ENCODE results near the gene CERK.
"Not testable (repeated sequence)": the region's sequence is repeated elsewhere in the genome, so short reads cannot be mapped to it uniquely, and the experiment has no call there.

Gene CERK, protein sequence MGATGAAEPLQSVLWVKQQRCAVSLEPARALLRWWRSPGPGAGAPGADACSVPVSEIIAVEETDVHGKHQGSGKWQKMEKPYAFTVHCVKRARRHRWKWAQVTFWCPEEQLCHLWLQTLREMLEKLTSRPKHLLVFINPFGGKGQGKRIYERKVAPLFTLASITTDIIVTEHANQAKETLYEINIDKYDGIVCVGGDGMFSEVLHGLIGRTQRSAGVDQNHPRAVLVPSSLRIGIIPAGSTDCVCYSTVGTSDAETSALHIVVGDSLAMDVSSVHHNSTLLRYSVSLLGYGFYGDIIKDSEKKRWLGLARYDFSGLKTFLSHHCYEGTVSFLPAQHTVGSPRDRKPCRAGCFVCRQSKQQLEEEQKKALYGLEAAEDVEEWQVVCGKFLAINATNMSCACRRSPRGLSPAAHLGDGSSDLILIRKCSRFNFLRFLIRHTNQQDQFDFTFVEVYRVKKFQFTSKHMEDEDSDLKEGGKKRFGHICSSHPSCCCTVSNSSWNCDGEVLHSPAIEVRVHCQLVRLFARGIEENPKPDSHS

DNA sequence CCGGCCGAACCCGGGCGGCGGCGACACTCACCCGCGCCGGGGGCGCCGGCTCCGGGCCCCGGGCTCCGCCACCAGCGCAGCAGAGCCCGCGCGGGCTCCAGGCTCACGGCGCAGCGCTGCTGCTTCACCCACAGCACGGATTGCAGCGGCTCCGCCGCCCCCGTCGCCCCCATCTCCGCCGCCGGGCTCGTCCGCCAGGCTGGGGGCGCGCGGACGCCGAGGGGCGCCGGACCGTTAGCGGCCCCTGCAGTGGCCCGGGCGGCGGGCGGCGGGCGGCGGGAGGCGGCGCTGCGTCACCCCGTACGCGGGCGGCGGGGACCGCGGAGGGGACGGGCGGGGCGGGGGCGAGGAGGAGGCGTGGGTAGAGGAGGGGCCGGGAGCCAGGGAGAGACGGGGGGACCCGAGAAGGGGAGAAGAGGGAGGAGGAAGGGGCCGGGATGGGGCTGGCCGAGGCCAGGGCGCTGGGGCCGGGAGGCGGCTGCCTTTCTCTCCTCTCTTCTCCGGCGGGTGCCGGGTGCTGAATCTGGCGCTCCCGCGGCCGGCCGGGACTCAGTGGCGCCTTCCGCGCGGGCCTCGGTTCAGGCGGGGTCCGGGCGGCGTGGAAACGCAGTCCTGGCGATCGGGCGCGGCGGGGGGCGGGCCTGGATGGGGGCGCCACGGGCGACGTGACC is at the start of gene CERK:
CERK (minus strand) TSS at position 277 of the 671 bp plus-strand sequence; CDS start at position 173, 104 bp downstream.
- peak; percentile 35 to 71 (median 64) for DNase-seq

DNA sequence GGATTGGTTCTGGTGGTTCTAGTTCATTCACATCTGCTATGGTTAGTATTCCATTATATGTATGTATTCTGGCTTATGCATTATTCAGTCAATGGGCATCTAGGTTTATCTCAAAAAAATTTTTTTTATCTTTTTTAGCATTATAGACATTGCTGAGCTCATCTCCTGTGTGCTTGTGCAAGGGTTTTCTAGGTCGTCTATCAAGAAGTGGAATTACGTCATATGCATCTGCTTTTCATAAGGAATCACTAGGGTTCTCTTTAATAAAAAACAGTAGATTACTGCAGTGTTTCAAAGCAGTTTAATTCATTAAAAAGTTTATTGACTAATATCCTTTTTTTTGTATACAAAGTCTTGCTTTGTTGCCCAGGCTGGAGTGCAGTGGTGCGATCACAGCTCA is 45.7 kb upstream of the CERK start:
- DNase-seq, result no peak

DNA sequence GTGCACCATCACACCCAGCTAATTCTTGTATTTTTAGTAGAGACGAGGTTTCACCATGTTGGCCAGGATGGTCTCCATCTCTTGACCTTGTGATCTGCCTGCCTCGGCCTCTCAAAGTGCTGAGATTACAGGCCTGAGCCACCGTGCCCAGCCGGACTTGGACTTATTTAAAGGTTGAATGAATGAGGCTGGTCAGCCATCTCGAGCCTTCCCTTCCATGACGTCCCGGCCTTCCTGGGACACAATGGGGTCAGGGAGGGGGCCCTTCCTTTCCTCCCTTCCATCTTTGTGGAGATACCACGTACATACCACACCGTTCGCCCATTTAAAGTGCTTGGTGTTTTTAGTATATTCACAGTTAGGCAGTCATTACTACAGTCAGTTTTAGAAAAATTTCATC is 44.1 kb upstream of the CERK start:
- DNase-seq, result not testable (repeated sequence)

DNA sequence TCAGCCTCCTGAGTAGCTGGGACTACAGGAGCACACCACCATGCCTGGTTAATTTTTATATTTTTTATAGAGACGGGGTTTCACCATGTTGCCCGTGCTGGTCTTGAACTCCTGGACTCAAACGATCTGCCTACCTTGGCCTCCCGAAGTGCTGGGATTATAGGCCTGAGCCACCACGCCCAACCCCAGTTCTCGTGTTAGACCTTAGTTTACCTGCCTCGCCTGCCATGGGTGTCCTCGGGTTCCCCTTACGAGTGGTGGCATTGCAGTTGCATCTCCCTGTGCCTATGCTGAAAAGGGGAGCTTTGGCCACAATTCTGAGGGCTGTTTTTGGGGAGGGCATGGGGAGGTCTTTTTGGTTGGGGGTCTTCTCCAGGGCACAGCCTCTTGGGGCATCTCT is 43.2 kb upstream of the CERK start:
- DNase-seq, result no peak

DNA sequence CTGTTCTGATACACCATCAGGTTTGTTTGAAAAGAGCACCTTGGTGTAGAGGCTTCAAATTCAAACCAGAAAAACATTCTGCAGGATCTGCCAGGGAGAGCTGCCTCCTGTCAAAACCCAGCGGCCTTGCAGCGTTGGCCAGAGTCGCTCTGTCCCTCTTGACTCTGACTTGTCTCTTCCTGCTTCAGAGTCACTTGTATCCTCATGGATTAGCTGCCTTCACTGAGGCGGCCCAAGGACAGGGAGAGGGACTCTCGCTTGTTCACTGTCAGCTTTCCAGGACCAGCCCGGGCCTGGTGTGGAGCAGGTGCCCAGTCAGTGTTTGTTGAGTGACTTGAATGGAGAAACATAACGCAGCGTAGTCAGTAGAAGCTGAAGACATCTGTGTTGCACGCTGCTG is 42.4 kb upstream of the CERK start:
- DNase-seq, result no peak

DNA sequence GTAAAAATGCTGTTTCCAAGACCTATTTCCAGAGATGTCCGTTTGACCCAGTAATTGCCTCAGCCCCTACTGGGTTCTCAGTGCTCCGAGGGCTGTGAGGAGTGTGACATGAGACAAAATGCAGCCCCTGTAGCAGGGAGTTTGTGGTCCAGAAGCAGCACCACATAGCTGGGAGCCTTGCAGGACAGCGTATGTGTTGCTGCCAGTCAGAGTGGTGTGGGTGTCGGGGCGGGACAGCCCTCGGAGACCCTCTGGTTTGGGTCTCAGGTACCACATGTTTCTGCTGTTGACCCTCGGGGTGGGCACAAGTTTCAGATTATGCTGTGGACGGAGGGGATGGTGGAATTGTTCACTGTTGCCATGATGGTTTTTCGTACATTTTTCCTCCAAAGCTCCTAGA is 41.6 kb upstream of the CERK start:
- DNase-seq, result no peak

DNA sequence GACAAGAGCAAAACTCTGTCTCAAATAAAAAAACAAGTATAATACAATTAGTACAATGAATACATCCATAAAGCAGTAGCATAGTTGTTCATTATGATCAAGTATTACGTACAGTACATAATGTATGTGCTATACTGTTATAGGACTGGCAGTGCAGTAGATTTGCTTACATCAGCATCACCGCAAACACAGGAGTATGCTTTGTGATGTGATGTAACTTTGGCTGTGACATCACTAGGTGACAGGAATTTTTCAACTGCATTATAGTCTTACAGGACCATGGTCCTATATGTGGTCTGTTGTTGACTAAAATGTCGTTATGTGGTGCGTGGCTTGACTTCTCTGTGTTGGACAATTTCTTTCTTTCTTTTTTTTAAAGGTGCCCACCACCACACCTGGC is 41.0 kb upstream of the CERK start:
- no peak for DNase-seq

DNA sequence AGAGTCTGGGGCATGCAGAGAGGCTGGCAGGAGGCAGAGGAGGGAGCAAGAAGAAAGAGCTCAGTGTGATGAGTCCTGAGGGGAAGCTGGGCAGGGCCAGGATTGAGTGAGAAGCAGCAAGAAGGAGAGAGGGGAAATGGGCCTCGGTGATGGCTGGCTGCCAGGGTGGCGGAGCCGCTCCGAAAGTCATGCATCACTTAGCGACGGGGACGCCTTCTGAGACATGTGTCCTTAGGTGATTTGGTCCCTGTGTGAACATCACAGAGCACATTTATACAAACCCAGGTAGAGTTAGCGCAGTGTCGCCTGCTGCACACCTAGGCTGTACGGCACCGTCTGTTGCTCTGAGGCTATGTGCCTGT is 39.5 kb upstream of the CERK start:
- peak; percentile 18 to 45 (median 27) for DNase-seq

DNA sequence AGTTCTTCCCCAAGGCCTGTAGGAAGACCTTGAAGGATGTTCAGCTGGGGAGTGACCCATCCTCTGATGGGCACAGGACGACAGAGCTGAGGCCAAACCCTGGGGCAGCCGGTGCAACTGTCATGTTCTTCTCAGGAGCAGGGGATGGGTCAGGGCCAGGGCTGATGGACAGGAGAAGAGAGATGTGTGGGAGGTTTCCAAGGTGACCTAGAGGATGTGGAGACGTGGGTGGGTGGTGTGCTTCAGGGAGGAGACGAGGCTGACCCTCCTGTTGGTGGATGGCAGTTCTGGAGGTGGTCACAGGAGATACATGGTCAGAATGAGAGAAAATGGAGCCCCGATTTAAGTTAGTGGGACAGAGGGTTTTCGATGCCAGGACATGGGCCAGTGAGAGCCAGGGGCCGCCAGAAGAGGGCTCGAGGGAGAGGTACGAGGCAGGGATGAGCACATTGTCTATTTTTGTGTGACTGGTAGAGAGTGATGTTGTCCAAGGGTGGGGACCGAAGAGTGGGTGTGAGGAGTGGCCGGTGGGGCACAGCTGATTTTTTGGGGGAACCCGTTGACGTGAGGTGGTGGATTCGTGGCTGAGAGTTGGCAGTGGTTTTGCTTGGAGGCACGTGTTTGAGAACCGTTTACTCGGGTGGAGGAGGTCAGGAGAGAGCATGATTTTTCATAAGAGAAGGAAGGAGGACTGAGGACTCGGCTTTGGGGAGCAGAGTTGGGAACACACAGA is 39.0 kb upstream of the CERK start:
- DNase-seq, result no peak

DNA sequence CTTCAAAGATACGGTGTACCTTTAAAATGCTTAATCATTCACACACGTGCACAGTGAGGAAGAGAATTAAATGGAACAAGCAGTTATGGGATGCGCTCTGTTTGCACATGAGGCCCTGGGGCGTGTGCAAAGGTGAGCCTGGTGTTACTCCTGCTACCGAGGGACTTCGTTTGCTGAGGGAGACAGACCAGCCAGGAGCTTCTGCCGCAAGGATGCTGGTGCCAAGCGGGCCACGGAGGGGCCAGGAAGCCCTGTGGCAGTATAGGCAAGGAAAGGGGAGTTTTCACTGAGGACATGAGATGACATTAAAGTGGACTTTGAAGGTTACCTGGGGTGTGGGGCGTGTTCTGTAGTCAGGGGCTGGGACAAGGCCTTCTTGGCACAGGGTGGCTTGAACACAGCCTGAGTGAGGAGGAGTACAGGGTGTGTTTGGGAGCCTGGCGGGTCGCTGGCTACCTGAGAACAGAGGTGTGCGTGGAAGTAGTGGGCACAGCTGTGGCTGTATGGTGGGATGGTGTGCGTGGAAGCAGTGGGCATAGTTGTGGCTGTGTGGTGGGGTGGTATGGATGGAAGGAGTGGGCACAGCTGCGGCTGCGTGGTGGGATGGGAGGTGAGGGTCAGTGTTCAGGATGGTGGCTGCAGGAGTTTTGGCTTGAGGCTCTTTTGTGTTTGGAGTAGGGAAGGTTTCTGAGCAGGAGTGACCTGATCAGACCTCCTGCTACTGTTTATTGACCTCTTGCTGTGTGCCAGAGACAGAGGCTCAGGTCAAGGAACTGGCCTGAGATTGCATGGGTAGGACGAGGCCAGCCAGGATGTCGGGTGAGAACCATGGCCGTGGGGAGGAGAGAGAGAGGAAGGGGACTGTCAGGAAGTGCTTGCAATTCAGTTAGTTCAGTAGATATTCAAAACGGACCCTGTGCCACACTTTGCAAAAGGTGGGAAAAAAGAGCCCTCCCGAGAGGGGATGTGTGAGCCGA is 38.1 kb upstream of the CERK start:
- DNase-seq, result no peak

DNA sequence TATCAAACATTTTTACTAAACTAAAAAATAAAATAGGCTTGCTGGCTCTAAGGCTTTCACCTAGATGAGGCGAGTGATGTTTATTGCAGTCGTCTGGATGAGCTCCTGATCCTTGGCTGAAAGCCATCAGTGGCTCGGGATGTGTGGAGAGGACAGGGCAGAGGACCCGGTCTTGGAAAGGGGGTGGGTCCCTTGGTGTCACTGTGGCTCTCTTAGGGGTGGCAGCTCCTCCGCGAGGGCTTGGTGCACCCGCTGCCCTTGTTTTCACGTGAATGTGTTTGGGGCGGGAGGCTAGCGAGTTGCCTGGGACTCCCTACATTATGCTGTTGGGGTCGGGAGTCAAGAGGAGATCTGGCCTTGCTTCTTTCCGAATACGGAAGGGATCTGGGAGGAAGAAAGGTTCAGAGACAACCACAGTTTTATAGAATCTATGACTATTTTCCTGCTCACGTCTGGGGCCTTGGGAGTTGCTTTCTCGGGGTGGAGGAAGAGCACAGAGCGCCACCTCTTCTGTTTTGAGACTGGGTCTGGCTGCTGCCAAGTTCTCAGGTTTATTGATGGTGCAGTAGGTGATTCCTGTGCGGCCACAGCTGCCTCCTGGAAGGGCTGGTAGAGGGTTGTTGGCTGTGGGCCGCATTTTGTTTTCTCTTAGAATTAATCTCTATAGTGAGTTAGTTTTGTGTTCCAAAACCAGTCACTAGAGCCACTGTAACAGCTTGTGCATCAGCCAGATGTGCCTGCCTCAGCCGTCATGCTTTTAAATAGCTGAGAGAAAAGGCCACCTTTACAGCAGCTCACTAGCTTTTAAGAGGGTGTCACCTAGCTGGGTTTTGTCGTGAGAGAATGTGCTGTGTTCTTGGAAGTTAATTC is 37.2 kb upstream of the CERK start:
- DNase-seq, result no peak

DNA sequence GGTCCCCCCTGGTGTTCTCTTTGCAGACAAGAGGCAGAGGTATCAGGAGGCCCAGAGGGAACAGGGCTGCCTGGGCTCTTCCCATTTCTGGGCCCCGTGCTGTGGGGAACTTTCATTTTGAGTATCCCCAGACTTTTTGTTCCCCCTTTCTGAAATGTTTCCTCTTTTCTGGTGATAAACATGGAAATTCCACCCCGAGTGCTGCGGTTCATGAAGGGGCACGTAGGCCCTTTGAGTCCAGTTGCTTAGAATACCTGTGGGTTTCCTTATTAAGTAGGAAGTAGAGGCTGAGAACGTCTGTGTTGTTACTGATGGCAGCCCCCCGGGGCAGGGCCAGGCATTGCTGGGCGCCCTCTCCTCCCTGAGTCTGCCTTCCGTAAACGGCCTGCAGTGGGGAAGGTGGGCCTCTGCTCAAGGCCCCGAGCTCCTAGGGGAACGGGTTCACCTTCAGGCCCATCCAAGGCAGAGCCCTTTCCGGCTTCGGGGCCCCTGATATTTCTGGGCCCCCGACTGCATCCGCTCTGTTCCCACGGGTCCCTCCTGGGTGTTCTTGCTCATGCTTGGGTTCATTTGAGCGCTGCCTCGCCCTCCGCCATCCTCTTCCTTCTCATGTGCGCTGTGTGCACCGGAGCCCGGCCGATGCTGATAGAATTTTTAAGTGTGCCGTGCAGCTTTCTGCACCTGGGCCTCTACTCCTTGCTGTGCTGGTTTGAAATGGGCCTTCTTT is 36.4 kb upstream of the CERK start:
- peak in 1 of 6 experiments; percentile 14 for DNase-seq

DNA sequence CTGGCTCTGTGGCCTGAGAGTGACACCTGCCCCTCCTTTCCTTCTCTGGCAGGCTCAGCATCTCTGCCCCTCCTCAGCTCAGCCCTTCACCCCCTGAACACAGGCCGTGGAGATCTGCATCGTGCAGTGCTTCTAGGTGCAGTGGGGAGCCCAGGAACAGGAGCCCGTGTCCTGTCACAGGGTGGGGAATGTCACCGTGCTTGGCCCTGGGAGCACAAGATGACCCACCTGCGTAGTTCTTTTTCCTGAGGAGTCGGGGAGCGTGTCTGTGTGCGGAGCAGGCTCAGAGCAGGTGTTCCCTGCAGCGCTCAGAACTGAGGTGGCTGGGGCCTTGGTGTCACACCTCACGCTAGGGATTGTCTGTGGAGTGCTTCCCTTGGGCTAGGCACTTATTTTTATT is 35.0 kb upstream of the CERK start:
- DNase-seq, result no peak

DNA sequence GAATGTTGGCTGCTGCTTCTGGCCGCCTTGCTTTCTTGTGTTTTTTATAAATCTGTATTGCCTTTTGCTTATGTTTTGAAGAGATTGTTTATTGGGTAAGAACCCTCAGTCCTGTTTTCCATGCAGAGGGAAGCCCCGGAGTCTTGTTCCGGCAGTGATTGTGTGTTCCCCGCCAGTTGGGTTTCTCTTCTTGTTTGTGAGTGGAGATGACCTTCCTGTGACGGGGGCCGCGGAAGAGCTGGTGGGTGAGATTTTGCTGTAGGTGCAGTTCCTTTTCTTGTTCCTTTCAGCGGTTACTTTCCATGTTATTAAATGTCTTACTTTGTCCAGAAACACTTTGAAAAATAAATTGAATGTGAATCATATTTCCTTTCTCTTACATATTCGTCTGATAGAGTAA is 32.7 kb upstream of the CERK start:
- DNase-seq, result no peak

DNA sequence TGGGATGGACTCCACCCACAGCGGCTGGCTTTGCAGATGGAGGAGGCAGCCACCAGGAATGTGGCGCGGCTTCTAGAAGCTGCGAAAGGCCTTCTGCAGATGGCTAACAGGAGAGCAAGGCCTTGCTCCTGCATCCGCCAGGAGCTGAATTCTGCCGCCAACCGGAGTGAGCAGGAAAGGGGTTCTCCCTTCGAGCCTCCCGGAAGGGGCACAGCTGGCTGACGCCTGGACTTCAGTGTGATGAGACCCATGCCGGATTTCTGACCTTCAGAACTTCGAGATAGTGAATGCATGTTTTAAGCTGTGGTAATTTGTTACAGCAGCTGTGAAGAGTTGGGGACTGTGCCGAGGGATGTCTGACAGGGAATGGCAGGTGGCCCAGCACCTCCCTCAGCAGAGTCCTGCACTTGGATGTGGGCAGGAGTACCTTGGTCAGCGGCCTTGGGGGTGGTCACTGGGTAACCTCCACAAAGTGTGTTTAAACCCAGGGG is 32.1 kb upstream of the CERK start:
- DNase-seq, result no peak

DNA sequence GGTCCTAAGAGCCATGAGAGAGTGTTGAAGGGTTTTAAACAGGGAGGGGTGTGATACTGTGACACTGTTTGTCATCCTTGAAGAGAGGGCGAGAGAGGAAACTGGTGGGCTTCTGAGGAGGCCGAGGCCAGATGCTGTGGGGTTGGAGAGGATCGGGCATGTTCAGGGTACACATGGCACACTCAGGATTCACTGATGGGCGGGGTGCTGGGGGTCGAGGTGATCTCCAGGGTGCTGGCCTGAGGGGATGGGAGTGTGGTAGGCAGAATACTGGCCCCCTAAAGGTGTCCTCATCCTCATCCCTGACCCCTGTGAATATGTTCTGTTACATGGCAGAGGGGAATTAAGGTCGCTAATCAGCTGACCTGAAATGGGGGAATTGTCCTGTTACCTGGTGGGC is 31.7 kb upstream of the CERK start:
- no peak for DNase-seq

DNA sequence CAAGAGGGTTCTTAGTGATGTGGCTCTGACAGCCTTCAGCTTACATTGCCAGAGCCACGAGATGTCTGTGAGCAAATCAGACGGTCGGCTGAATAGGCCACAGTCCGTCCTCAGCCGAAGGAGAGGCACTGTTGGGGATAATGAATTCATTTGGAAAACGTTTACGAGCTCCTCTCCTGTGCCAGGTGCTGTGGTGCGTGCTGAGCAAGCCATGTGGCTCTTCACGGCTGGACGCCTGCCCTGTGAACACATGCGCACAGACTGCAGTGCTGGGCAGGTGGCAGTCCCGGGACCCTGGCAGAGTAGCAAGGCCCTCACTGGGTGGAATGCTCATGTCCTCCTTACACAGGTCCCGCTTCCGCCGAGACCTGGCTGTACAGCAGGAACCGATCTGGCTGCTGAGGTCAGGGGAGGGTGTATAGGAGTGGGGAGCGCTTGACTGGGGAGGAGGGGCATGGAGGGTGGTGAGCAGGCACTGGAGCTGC is 31.2 kb upstream of the CERK start:
- no peak for DNase-seq

DNA sequence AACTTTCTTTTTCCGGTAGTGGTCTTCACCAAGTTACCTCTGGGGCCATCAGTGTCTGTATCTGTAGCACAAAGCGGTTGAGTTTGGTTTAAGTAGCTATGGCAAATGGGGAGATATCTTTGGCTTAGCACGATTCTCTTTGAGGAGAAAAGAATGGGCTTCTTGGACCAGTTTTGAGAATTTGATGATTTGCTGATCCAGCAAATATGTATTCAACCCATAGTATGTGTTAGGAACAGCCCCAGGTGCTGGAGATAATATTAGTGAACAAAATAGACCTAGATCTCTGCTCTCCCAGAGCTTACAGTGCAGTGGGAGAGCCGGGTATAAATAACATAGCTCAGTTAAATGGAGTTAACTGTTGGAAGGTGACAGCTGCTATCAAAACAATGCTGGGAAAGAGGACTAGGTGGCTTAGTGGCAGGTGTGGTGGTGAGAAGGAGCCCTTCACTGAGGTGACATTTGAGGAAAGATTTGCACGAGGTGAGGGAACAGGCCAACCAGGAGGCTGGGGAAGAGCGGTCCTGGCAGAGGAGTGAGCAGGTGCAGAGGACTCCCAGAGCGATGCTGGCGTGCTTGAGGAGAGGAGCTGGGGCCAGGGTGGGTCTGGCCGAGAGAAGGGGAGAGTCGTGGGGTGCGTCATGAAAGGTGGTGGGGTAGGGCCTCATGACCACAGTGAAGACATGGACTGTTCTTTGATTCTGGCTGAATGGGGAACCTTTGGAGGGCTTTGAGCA is 29.4 kb upstream of the CERK start:
- no peak for DNase-seq

DNA sequence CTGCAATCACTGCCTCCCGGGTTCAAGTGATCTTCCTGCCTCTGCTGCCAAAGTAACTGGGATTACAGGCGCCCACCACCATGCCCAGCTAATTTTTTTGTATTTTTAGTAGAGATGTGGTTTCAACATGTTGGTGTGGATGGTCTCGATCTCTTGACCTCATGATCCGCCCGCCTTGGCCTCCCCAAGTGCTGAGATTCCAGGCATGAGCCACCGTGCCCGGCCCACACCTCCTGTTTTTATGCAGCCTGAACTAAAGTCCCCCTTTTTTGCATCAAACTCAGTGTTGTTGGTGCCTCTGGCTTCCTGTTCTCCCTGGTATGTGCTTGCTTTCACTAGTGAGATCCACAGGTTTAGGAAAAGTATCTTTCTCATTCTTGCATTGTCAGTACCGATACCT is 28.6 kb upstream of the CERK start:
- no peak for DNase-seq

All from stimulated activated naive CD4-positive, alpha-beta T cell (primary cell).